Measurements from ENCODE around the gene ANOS1.
"Not testable (repeated sequence)": the region's sequence is repeated elsewhere in the genome, so short reads cannot be mapped to it uniquely, and the experiment has no call there.

ANOS1 gene

GRCh38 chrX:8731559-8732395 lies at the start of gene ANOS1:
TSS of gene ANOS1 (minus strand) at chrX:8732137. CDS start at chrX:8732036, 101 bp downstream.
- DNase-seq (ENCODE audit: low read depth), result no peak

- no peak for DNase-seq (ENCODE audit: low read depth)
Observed at GRCh38 chrX:8773117-8773516, 41.2 kb upstream of the ANOS1 start.

GRCh38 chrX:8760021-8760420 lies 28.1 kb upstream of the ANOS1 start:
- DNase-seq (ENCODE audit: low read depth), result no peak

- DNase-seq (ENCODE audit: low read depth), result not testable (repeated sequence)
Observed at GRCh38 chrX:8758706-8759105, 26.8 kb upstream of the ANOS1 start.

- DNase-seq (ENCODE audit: low read depth), result not testable (repeated sequence)
Observed at GRCh38 chrX:8757609-8758389, 25.9 kb upstream of the ANOS1 start.

GRCh38 chrX:8755813-8756212 lies 23.9 kb upstream of the ANOS1 start:
- DNase-seq (ENCODE audit: low read depth), result no peak

GRCh38 chrX:8755116-8755515 lies 23.2 kb upstream of the ANOS1 start:
- no peak for DNase-seq (ENCODE audit: low read depth)

GRCh38 chrX:8749697-8750096 lies 17.8 kb upstream of the ANOS1 start:
- DNase-seq (ENCODE audit: low read depth), result no peak

GRCh38 chrX:8748855-8749254 lies 16.9 kb upstream of the ANOS1 start:
- DNase-seq (ENCODE audit: low read depth), result no peak

GRCh38 chrX:8743126-8743732 lies 11.3 kb upstream of the ANOS1 start:
- peak; percentile 17 for DNase-seq (ENCODE audit: low read depth)

- no peak for DNase-seq (ENCODE audit: low read depth)
Observed at GRCh38 chrX:8741981-8742380, 10.0 kb upstream of the ANOS1 start.

- no peak for DNase-seq (ENCODE audit: low read depth)
Observed at GRCh38 chrX:8738588-8739189, 6.8 kb upstream of the ANOS1 start.

- no peak for DNase-seq (ENCODE audit: low read depth)
Observed at GRCh38 chrX:8737883-8738282, 5.9 kb upstream of the ANOS1 start.

GRCh38 chrX:8730812-8731558 lies 952 bp downstream of the ANOS1 start:
- no peak for DNase-seq (ENCODE audit: low read depth)

GRCh38 chrX:8729811-8730210 lies 2.1 kb downstream of the ANOS1 start:
- no peak for DNase-seq (ENCODE audit: low read depth)

- DNase-seq (ENCODE audit: low read depth), result no peak
Observed at GRCh38 chrX:8728932-8729535, 2.9 kb downstream of the ANOS1 start.

GRCh38 chrX:8726031-8726652 lies 5.8 kb downstream of the ANOS1 start:
- DNase-seq (ENCODE audit: low read depth), result no peak

GRCh38 chrX:8724300-8724699 lies 7.6 kb downstream of the ANOS1 start:
- no peak for DNase-seq (ENCODE audit: low read depth)

GRCh38 chrX:8721536-8721935 lies 10.4 kb downstream of the ANOS1 start:
- DNase-seq (ENCODE audit: low read depth), result no peak

GRCh38 chrX:8720136-8720535 lies 11.8 kb downstream of the ANOS1 start:
- DNase-seq (ENCODE audit: low read depth), result no peak

GRCh38 chrX:8717354-8717753 lies 14.6 kb downstream of the ANOS1 start:
- DNase-seq (ENCODE audit: low read depth), result no peak

All from T-helper 22 cell (primary cell).